ENCODE results near the gene TSPAN15.

The TSPAN15 gene

DNA sequence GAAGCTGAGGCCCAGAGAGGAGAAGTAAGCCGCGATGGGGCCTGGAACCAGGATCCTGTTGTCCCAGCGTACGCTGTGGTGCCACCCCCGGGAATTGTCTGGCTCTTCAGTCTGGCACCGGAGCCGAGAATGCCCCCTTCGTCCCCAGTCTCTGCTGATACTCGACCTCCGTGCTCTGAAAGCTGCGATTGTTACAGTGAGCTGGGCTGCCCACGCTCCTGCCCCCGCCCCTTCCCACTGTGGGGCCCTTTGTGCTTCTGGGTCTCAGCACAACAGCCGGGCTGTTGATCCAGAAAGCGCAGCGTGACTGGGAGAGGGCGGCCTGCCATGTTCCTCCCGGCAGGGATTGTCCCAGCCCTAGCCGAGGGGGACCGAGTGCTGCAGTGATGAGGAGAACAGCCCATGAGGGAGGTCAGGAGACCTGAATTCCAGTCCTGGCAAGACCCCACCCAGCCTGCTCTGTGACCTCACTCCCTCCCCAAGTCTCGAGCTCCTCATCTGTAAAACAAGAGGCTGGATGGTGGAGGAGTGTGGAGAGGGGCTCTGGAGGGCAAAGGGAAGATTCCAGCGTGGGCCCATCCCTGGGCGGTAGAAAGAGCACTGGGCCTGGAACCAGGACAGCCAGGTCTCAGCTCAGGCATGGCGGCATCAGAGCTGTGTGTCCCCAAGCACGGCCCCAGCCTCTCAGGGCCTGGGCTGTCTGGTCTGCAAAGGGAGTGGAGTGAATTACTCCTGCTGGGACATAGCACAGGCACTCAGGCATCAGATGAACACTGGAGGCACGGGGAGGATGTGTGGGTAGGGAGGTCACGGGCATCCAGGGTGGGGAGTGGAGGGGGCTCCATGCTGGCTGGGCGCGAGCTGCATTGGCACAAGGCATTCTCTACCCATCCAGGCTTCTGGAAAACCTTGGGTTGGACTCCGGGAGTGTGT lies 43.6 kb downstream of the TSPAN15 start:
- Histone ChIP-seq H3K27ac (ENCODE audit: insufficient read depth, low read depth, low read length, poor library complexity, severe bottlenecking) (no peak overlapping the region), H3K4me3 (ENCODE audit: insufficient read depth, low read depth, low read length) (no peak overlapping the region), H3K27me3 (ENCODE audit: control insufficient read depth, insufficient read depth, low read length, poor library complexity, severe bottlenecking) (no peaks in the 10 kb centered on the region), H3K9me3 (ENCODE audit: control insufficient read depth, low read length) (no peaks in the 10 kb centered on the region), H3K36me3 (ENCODE audit: control insufficient read depth, insufficient read depth, low read length) (no peaks in the 10 kb centered on the region), H3K4me1 (ENCODE audit: control insufficient read depth, insufficient read depth, low read length) (peaks cover 24% of the 10 kb centered on the region)
- 69 to 72% methylated on average over 30 of the region's 30 CpGs for whole genome bisulfite sequencing, 2 experiments

DNA sequence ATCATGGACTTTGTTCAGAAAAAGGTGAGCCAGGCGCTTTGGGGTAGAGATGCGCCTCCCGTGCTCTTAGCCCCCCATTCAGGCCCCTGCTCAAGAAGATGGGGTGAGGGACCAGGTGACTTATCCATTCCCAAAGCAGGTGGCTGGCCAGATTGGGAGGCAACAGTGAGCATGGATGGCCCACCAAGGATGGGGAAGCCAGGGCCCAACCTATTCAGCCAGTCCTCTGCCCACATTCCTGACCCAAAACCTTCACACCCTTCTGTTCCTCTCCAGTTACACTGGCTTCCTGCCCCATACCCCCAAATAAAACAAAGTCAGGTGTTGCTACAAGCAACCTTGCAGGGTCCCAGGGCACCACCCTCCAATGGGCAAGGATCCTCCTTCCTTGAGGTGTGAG lies 44.4 kb downstream of the TSPAN15 start:
- 93 to 97% methylated on average over 3 of the region's 3 CpGs for WGBS, 2 experiments
- H3K4me1 ChIP-seq (ENCODE audit: control insufficient read depth, insufficient read depth, low read length), result peaks cover 24% of the 10 kb centered on the region
- no peaks in the 10 kb centered on the region for H3K36me3 ChIP-seq (ENCODE audit: control insufficient read depth, insufficient read depth, low read length)
- no peaks in the 10 kb centered on the region for H3K9me3 ChIP-seq (ENCODE audit: control insufficient read depth, low read length)
- H3K27me3 ChIP-seq (ENCODE audit: control insufficient read depth, insufficient read depth, low read length, poor library complexity, severe bottlenecking), result no peaks in the 10 kb centered on the region
- no peak overlapping the region for H3K27ac ChIP-seq (ENCODE audit: insufficient read depth, low read depth, low read length, poor library complexity, severe bottlenecking)
- H3K4me3 ChIP-seq (ENCODE audit: insufficient read depth, low read depth, low read length), result no peak overlapping the region

DNA sequence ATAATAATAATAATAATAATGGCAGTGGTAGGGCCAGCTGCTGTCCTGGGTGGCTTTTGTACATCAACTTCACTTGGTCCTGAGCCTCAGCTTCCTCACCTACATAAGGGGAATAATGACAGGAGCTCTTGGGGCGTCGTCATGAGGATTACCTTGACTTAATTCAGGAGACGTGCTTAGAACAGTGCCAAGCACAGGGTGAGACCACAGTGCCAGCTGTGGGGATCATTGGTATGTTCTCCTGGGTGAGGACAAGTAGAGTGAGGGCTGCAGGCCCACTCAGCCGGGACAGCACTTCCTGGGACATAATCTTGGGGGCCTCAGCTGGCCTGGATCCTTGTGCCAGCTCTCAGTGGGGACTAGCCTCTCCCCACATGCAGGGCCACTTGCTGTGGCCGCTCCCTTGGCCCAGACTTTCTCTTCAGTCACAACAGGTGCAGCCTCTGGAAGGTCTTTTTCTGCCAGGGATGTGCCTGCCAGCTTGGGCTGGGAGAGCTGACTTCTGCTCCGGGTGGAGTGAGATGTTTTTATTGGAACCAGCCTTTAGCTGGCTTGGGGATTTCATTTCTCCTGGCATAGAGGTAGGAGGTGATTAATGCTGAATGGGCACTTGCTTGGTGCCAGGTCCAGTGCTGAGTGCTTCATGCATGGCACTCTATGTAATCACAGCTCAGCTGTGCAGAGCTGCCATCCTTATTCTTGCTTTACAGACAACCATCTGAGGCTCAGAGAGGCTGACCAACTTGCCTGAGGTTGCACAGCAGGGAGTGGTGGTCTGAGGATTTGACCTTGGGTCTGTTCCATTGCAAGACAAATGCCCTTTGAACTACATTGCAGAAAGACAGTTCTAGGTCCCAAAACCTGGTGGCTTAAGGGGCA lies 45.3 kb downstream of the TSPAN15 start:
- no peaks in the 10 kb centered on the region for H3K27me3 ChIP-seq (ENCODE audit: control insufficient read depth, insufficient read depth, low read length, poor library complexity, severe bottlenecking)
- WGBS, 2 experiments, result 92 to 94% methylated on average over 6 of the region's 6 CpGs
- no peak overlapping the region for H3K4me3 ChIP-seq (ENCODE audit: insufficient read depth, low read depth, low read length)
- H3K36me3 ChIP-seq (ENCODE audit: control insufficient read depth, insufficient read depth, low read length), result no peaks in the 10 kb centered on the region
- no peaks in the 10 kb centered on the region for H3K9me3 ChIP-seq (ENCODE audit: control insufficient read depth, low read length)
- H3K27ac ChIP-seq (ENCODE audit: insufficient read depth, low read depth, low read length, poor library complexity, severe bottlenecking), result no peak overlapping the region
- H3K4me1 ChIP-seq (ENCODE audit: control insufficient read depth, insufficient read depth, low read length), result peaks cover 23% of the 10 kb centered on the region

DNA sequence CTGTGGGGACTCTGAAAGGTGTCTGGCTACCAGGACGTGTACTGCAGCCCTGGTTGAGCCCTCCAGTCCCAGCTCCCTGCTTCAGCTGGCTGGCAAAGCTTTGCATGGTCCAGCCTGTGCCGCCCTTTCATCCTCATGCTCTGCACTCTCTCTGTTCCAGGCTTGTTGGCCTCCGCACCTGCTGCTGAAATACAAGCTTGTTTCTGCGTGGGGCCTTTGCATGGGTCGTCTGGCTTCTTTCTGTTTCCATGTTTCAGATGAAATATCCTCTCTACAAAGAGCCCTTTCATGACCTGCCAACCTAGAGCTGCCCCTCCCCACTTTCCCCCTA lies 45.9 kb downstream of the TSPAN15 start:
- Histone ChIP-seq H3K9me3 (ENCODE audit: control insufficient read depth, low read length) (no peaks in the 10 kb centered on the region), H3K4me3 (ENCODE audit: insufficient read depth, low read depth, low read length) (no peak overlapping the region), H3K27me3 (ENCODE audit: control insufficient read depth, insufficient read depth, low read length, poor library complexity, severe bottlenecking) (no peaks in the 10 kb centered on the region), H3K4me1 (ENCODE audit: control insufficient read depth, insufficient read depth, low read length) (peaks cover 17% of the 10 kb centered on the region), H3K36me3 (ENCODE audit: control insufficient read depth, insufficient read depth, low read length) (no peaks in the 10 kb centered on the region), H3K27ac (ENCODE audit: insufficient read depth, low read depth, low read length, poor library complexity, severe bottlenecking) (no peak overlapping the region)
- 90% methylated on average over 5 of the region's 5 CpGs for WGBS, 2 experiments

DNA sequence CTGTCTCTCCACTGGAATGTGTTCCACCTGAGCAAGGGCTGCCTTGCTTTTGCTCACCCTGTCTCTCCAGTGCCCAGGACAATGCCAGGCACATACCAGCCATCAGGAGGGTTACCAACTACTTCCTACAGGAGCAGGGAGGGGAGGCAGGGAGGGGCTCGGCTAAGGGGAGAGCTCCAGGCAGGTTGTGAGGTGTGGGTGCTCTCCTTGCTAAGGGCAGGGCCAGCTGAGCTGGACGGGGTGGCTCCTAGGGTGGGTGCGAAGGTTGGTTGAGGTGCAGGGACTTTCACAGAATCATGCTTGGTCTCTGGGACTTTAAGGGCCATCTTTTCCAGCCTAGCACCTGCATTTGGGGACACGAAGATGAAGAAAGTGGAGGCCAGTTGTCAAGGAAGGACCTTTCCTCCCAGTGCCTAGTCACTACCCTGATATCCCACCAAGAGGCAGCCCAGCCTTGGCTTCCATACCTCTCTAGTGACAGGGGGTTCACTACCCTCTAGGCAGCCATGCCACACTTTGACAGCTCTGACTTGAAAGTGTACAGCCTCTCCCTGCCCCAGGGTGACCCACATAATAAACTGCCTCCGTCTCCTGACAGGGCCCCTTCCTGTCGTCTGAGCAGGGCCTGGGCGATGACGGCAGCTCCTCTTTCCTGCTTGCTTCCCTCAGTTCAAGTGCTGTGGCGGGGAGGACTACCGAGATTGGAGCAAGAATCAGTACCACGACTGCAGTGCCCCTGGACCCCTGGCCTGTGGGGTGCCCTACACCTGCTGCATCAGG lies 46.5 kb downstream of the TSPAN15 start:
- no peak overlapping the region for H3K4me3 ChIP-seq (ENCODE audit: insufficient read depth, low read depth, low read length)
- no peaks in the 10 kb centered on the region for H3K9me3 ChIP-seq (ENCODE audit: control insufficient read depth, low read length)
- 90 to 92% methylated on average over 11 of the region's 11 CpGs for WGBS, 2 experiments
- no peaks in the 10 kb centered on the region for H3K27me3 ChIP-seq (ENCODE audit: control insufficient read depth, insufficient read depth, low read length, poor library complexity, severe bottlenecking)
- H3K27ac ChIP-seq (ENCODE audit: insufficient read depth, low read depth, low read length, poor library complexity, severe bottlenecking), result no peak overlapping the region
- peaks cover 11% of the 10 kb centered on the region for H3K4me1 ChIP-seq (ENCODE audit: control insufficient read depth, insufficient read depth, low read length)
- H3K36me3 ChIP-seq (ENCODE audit: control insufficient read depth, insufficient read depth, low read length), result no peaks in the 10 kb centered on the region

DNA sequence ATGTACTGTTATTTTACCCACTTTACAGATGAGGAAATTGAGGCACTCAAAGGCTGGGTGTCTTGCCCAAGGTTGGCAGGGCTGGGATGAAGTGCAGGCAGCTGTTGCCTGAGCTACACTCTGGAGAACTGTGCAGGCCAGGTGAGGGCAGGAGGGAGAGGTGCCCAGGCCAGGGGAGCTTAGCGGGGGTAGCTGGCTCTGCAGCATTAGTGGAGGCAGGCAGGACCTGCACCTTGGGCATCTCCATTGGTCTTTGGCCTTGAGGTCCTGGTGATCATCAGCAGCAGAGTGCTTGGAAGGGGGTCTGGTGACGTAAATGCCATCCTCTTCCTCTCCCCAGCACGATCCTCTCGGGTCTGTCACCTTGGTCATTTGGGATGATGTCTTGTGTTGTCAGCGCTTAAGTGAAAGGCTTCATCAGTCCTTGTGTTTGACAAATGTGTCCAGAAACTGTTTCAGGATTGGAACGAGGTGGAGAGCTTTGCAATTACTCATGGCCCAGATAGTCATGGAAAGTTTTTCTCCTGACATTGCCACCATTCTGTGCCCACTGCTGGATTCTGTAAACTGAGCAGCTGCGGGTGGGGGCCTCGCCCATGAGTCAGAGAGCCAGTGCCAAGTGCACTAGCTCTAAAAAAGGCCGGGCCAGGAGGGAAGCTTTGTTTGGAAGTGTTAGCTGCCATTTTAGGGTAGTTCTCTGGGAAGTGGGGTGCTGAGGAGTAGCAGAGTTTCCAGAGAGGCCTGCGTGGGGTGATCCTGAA lies 47.6 kb downstream of the TSPAN15 start:
- H3K9me3 ChIP-seq (ENCODE audit: control insufficient read depth, low read length), result no peaks in the 10 kb centered on the region
- peaks cover 10% of the 10 kb centered on the region for H3K4me1 ChIP-seq (ENCODE audit: control insufficient read depth, insufficient read depth, low read length)
- no peak overlapping the region for H3K27ac ChIP-seq (ENCODE audit: insufficient read depth, low read depth, low read length, poor library complexity, severe bottlenecking)
- no peak overlapping the region for H3K4me3 ChIP-seq (ENCODE audit: insufficient read depth, low read depth, low read length)
- H3K27me3 ChIP-seq (ENCODE audit: control insufficient read depth, insufficient read depth, low read length, poor library complexity, severe bottlenecking), result no peaks in the 10 kb centered on the region
- WGBS, 2 experiments, result 92% methylated on average over 10 of the region's 10 CpGs
- no peaks in the 10 kb centered on the region for H3K36me3 ChIP-seq (ENCODE audit: control insufficient read depth, insufficient read depth, low read length)

DNA sequence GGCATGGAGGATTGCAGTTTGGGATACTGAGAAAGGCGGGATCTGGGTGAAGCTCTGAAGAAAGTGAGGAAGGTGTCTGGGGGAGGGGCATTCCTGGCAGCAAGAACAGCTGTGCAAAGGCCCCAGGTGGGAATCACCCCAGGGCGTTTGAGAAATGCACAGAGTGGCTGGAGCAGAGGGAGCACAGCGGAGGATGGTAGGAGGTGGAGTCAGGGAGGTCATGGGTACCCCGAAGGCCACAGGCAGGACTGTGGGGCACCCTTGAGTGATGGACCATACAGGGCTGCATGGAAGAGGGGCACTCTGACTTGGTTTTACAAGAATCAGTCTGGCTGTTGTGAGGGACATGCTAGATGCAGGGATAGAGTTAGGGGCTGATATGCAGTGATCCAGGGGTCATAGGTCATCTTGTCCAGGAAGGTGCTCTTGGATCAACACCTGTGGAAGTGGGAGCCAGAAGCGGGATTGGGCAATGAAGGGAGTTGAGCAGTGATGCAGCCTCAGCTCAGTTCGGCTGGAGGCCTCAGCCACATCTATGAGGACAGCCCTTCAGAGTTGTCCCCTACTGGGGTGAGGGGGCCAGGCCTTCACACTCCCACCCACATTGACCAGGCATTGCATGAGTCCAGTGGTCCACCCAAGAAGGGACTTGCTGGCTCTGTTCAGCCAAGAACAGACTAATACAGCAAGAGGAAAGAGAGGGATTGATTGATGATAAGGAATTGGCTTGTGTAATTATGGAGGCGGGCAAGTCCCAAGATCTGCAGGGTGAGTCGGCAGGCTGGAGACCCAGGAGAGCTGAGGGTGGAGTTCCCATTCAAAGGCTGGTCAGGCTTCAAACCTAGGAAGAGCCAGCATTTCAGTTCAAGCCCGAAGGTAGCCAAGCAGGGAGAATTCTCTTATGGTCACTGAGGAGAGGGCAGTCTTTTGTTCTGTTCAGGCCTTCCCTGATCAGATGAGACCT lies 48.7 kb downstream of the TSPAN15 start:
- peaks cover 1% of the 10 kb centered on the region for H3K4me1 ChIP-seq (ENCODE audit: control insufficient read depth, insufficient read depth, low read length)
- H3K9me3 ChIP-seq (ENCODE audit: control insufficient read depth, low read length), result no peaks in the 10 kb centered on the region
- H3K4me3 ChIP-seq (ENCODE audit: insufficient read depth, low read depth, low read length), result no peak overlapping the region
- no peak overlapping the region for H3K27ac ChIP-seq (ENCODE audit: insufficient read depth, low read depth, low read length, poor library complexity, severe bottlenecking)
- no peaks in the 10 kb centered on the region for H3K27me3 ChIP-seq (ENCODE audit: control insufficient read depth, insufficient read depth, low read length, poor library complexity, severe bottlenecking)
- 88 to 91% methylated on average over 9 of the region's 9 CpGs for WGBS, 2 experiments
- H3K36me3 ChIP-seq (ENCODE audit: control insufficient read depth, insufficient read depth, low read length), result no peaks in the 10 kb centered on the region

DNA sequence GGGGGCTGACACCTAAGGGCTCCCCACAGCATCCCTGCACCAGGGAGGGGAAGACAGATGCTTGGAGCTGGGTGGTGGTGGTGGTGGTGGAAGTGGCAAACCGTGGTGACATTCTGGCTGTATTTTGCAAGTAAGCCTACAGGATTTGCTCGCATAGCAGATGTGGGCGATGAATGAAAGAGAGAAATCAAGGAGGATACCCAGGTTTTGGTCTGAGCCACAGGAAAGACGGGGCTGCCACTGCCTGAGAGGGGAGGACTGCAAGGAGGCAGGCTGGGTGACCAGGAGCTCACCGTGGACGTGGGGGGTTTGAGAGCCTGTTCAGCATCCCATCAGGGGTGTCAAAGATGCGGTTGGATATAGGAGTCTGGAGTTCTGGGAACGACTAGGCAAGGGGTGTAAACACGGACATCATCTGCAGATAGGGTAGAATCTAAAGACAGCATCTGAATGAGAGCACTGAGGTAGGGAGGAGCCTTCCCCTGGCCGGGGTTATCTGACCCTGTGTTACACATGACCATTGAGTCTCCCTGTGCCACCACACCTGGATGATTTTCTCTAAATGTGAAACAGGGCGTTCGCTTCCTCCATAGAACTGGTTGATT lies 49.7 kb downstream of the TSPAN15 start:
- Histone ChIP-seq H3K4me1 (ENCODE audit: control insufficient read depth, insufficient read depth, low read length) (no peaks in the 10 kb centered on the region), H3K9me3 (ENCODE audit: control insufficient read depth, low read length) (no peaks in the 10 kb centered on the region), H3K4me3 (ENCODE audit: insufficient read depth, low read depth, low read length) (no peak overlapping the region), H3K27ac (ENCODE audit: insufficient read depth, low read depth, low read length, poor library complexity, severe bottlenecking) (no peak overlapping the region), H3K27me3 (ENCODE audit: control insufficient read depth, insufficient read depth, low read length, poor library complexity, severe bottlenecking) (no peaks in the 10 kb centered on the region), H3K36me3 (ENCODE audit: control insufficient read depth, insufficient read depth, low read length) (no peaks in the 10 kb centered on the region)
- WGBS, 2 experiments, result 93 to 94% methylated on average over 10 to 12 of the region's 12 CpGs
